Measurements from ENCODE around the gene PRMT5. TPM values are rescaled to one million over a fixed set of nuclear protein-coding genes. Genes with fewer than 3 reads are reported as not detected.

PRMT5 gene
- total RNA-seq, 4 donors from 2014 or later, result 32.2 to 92.3 (median 43.4) TPM

DNA sequence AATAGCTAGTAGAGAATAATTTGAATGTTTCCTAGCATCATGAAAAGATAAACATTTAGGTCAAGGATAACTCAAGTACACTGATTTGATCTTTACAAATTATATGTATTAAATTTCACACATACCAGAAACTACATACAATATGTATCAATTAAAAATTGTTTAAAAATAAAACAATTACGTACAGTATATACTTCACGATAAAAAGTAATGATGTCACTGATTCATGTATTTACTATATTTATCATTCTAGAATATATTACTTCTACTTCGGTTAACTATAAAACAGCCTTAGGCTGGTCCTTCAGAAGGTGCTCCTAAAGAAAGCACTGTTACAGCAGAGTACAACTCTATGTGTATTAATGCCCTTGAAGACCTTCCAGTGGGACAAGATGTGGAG, 21.7 kb downstream of the PRMT5 start:
- TF ChIP-seq, protein P1, sequence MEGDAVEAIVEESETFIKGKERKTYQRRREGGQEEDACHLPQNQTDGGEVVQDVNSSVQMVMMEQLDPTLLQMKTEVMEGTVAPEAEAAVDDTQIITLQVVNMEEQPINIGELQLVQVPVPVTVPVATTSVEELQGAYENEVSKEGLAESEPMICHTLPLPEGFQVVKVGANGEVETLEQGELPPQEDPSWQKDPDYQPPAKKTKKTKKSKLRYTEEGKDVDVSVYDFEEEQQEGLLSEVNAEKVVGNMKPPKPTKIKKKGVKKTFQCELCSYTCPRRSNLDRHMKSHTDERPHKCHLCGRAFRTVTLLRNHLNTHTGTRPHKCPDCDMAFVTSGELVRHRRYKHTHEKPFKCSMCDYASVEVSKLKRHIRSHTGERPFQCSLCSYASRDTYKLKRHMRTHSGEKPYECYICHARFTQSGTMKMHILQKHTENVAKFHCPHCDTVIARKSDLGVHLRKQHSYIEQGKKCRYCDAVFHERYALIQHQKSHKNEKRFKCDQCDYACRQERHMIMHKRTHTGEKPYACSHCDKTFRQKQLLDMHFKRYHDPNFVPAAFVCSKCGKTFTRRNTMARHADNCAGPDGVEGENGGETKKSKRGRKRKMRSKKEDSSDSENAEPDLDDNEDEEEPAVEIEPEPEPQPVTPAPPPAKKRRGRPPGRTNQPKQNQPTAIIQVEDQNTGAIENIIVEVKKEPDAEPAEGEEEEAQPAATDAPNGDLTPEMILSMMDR (IDR thresholded peaks at IDR 0.05), result no peak
- TF ChIP-seq POLR2AphosphoS5 (IDR thresholded peaks at IDR 0.05), result no peak
- TF ChIP-seq POLR2A (IDR thresholded peaks at IDR 0.05), result no peak
- TF ChIP-seq EP300 (IDR thresholded peaks at IDR 0.05; ENCODE audit: low read depth), result no peak
- no peak overlapping the region for H3K27ac ChIP-seq
- H3K9me3 ChIP-seq, result no peaks in the 10 kb centered on the region
- in situ Hi-C loops (cut with MboI; ENCODE audit: low pct_ligation_motif_present in 1 of 4, low pct_unique_long_range_greater_than_20kb in 1 of 4, low sequenced_read_pairs in 3 of 4) (no loop called here), intact Hi-C loops (cut with DNase I; ENCODE audit: low total_unique reads) (no loop called here)
- H3K4me3 ChIP-seq, result no peak overlapping the region
- no peak for DNase-seq
- peaks cover 0 to 76% (median 33%) of the 10 kb centered on the region in 4 donors for H3K36me3 ChIP-seq
- no peaks in the 10 kb centered on the region for H3K4me1 ChIP-seq
- no peaks in the 10 kb centered on the region for H3K27me3 ChIP-seq
- whole genome bisulfite sequencing, 2 donors (ENCODE audit: low coverage in 1 of 2), result 84 to 93% methylated on average over 3 of the region's 3 CpGs

DNA sequence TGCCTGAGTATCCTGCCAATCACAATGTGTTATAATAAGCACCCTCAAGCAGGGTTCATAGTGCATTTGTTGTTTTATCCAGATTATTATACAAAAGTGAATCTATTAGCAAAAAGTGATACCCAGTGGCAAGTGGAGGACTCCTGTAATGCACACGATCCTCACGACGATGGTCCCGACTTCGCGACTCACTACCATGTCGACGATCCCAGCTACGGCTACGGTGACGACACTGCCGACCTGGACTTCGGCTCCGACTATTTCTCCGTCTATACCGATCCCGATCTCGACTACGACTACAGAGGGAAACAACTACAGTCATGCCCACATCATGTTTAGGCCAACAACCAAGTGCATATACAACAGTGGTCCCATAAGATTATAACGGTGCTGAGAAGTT, 23.1 kb downstream of the PRMT5 start:
- no peak for DNase-seq
- Histone ChIP-seq H3K27ac (no peak overlapping the region), H3K9me3 (no peaks in the 10 kb centered on the region), H3K36me3 (peaks cover 0 to 82% (median 40%) of the 10 kb centered on the region in 4 donors), H3K4me3 (no peak overlapping the region), H3K4me1 (no peaks in the 10 kb centered on the region), H3K27me3 (no peaks in the 10 kb centered on the region)
- intact Hi-C loops (cut with DNase I; ENCODE audit: low total_unique reads), result no loop called here
- in situ Hi-C loops (cut with MboI; ENCODE audit: low pct_ligation_motif_present in 1 of 4, low pct_unique_long_range_greater_than_20kb in 1 of 4, low sequenced_read_pairs in 3 of 4), result no loop called here
- WGBS, 2 donors (ENCODE audit: low coverage in 1 of 2), result 92 to 97% methylated on average over 20 of the region's 20 CpGs
- TF ChIP-seq EP300 (IDR thresholded peaks at IDR 0.05; ENCODE audit: low read depth) (no peak), POLR2AphosphoS5 (IDR thresholded peaks at IDR 0.05) (no peak), POLR2A (IDR thresholded peaks at IDR 0.05) (no peak)
- TF ChIP-seq, protein P1 (IDR thresholded peaks at IDR 0.05), result no peak

DNA sequence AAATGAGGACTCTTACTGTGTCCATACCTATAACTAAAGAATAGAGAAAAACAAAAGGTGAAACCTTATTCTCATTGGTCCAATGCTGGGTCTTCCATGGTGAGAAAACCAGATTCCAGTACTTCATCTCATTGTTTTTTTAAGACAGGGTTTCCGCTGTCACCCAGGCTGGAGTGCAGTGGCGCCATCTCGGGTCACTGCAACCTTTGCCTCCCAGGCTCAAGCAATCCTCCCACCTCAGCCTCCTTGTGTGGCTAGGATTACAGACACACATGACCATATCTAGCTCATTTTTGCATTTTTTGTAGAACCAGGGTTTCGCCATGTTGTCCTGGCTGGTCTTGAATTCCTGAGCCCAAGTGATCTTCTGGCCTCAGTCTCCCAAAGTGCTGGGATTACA, 23.5 kb downstream of the PRMT5 start:
- H3K9me3 ChIP-seq, result no peaks in the 10 kb centered on the region
- H3K36me3 ChIP-seq, result peaks cover 0 to 84% (median 41%) of the 10 kb centered on the region in 4 donors
- H3K4me3 ChIP-seq, result no peak overlapping the region
- intact Hi-C loops (cut with DNase I; ENCODE audit: low total_unique reads) (no loop called here), in situ Hi-C loops (cut with MboI; ENCODE audit: low pct_ligation_motif_present in 1 of 4, low pct_unique_long_range_greater_than_20kb in 1 of 4, low sequenced_read_pairs in 3 of 4) (no loop called here)
- no peaks in the 10 kb centered on the region for H3K27me3 ChIP-seq
- 89% methylated on average over 4 of the region's 4 CpGs; no CpG with 5 or more reads in 1 of the 2 donors for WGBS, 2 donors (ENCODE audit: low coverage in 1 of 2)
- TF ChIP-seq POLR2AphosphoS5 (IDR thresholded peaks at IDR 0.05), result no peak
- TF ChIP-seq, protein P1 (IDR thresholded peaks at IDR 0.05), result no peak
- no peak for TF ChIP-seq POLR2A (IDR thresholded peaks at IDR 0.05)
- TF ChIP-seq EP300 (IDR thresholded peaks at IDR 0.05; ENCODE audit: low read depth), result no peak
- no peak overlapping the region for H3K27ac ChIP-seq
- DNase-seq, result no peak
- peaks cover 0 to under 1% (median 0%) of the 10 kb centered on the region in 4 donors for H3K4me1 ChIP-seq

DNA sequence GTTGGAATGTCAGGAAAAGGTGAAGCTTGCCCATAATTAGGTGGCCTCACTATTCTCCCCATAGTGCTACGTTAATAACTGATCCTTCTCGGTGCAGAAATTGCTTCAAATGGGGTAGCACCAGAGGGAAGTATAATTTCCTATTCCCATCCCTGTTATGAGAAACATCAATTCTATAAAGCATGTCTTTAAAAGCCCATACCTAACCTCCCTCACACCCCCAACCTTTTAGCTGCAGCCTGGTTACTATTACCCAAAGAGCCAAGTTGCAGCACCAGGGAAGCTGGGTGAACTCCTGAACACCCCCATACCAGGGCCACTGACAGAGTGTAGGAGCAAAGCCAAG, 25.5 kb downstream of the PRMT5 start:
- H3K9me3 ChIP-seq, result no peaks in the 10 kb centered on the region
- WGBS, 2 donors (ENCODE audit: low coverage in 1 of 2), result 95 to 100% methylated on average over 2 of the region's 2 CpGs
- no peak for DNase-seq
- H3K4me1 ChIP-seq, result peaks cover 0 to 11% (median 3%) of the 10 kb centered on the region in 4 donors
- peaks cover 0 to 78% (median 37%) of the 10 kb centered on the region in 4 donors for H3K36me3 ChIP-seq
- H3K4me3 ChIP-seq, result no peak overlapping the region
- TF ChIP-seq EP300 (IDR thresholded peaks at IDR 0.05; ENCODE audit: low read depth) (no peak), POLR2AphosphoS5 (IDR thresholded peaks at IDR 0.05) (no peak), POLR2A (IDR thresholded peaks at IDR 0.05) (no peak)
- TF ChIP-seq, protein P1 (IDR thresholded peaks at IDR 0.05), result no peak
- in situ Hi-C loops (cut with MboI; ENCODE audit: low pct_ligation_motif_present in 1 of 4, low pct_unique_long_range_greater_than_20kb in 1 of 4, low sequenced_read_pairs in 3 of 4), result no loop called here
- no peaks in the 10 kb centered on the region for H3K27me3 ChIP-seq
- no peak overlapping the region for H3K27ac ChIP-seq
- intact Hi-C loops (cut with DNase I; ENCODE audit: low total_unique reads), result no loop called here

All from transverse colon (tissue), 4 donors.